GM10847 (cell line): ENCODE measurements around the gene WARS2.

Source experiments
- POLR2A ChIP-seq: IDR thresholded peaks from 2 replicates; pipeline ENCODE4 v1.6.1; 2011; ENCODE audit not compliant: insufficient read length; ENCODE audit errors: extremely low read depth

The WARS2 gene

DNA sequence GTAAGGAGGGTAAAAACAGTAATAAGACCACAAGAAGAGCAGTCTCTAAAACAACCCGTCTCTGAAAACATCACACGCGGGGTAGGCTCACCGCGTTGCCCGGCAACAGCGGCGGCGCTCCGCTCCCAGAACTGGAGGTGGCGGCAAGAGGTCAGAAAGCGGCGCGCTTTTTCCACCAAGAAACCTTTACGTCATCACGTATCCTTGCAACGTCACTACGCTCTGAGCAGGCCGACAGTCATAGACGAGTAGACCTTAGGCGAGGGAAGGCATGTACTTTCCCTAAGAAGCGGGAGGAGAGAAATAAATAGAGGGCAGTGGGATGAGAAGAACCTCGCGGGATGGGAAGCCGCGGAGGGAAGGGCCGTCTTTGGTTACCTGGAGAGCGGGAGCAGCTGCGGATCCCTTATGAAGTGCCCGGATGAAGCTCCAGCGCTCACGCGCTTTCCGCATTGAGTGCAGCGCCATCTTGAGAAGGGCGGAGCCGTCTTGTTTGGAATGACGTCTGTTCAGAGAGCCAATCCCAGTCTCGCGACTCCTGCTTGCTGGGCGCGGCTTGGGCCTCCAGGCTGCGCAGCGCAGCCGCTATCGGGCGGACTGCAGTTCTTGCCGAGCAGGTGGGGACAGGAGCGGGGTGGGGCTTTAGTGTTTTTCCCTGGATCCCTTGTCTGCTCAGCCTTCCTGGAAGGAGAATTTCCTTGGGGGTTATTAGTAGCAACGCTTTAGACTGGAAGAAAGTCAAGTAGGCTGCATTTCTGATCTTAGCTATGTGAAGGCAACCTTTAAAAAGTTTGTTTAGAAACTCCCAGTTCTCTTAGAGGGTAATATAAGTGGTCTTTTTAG lies at the start of gene WARS2:
TSS of gene WARS2 (minus strand) at position 477 of the 843 bp plus-strand sequence. CDS start at position 468, 9 bp downstream.
- TF ChIP-seq POLR2A, result peak; percentile 85

DNA sequence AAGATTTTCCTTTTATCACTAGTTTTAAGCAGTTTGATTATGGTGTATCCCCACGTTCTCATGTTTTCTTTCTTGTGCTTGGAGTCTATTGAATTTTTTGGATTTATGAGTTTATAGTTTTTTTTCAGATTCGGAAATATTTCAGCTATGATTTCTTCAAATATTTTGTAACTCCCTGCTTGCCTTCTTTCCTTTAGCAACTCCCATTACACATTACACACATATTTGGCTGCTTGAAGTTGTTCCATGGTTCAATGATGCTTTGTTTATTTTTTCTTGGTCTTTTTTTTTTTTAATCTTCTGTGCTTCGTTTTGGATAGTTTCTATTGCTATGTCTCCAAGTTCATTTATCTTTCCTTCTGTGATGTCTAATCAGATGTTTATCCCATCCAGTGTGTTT lies 48.5 kb upstream of the WARS2 start:
- no peak for TF ChIP-seq POLR2A

GRCh38 chr1:119187416-119187815 lies 47.0 kb upstream of the WARS2 start:
- no peak for TF ChIP-seq POLR2A

- TF ChIP-seq POLR2A, result no peak
Measured at GRCh38 chr1:119186471-119186870, 46.0 kb upstream of the WARS2 start.

- TF ChIP-seq POLR2A, result no peak
Measured at GRCh38 chr1:119184972-119185371, 44.5 kb upstream of the WARS2 start.

GRCh38 chr1:119181218-119181617 lies 40.8 kb upstream of the WARS2 start:
- TF ChIP-seq POLR2A, result no peak

DNA sequence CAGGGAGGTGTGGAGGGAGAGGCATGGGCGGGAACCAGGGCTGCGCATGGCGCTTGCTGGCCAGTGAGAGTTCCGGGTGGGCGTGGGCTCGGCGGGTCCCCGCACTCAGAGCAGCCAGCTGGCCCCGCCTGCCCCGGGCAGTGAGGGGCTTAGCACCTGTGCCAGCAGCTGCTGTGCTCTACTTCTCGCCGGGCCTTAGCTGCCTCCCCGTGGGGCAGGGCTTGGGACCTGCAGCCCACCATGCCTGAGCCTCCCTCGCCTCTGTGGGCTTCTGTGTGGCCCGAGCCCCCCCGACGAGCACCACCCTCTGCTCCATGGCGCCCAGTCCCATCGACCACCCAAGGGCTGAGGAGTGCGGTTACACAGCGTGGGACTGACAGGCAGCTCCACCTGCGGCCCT lies 38.6 kb upstream of the WARS2 start:
- no peak for TF ChIP-seq POLR2A

DNA sequence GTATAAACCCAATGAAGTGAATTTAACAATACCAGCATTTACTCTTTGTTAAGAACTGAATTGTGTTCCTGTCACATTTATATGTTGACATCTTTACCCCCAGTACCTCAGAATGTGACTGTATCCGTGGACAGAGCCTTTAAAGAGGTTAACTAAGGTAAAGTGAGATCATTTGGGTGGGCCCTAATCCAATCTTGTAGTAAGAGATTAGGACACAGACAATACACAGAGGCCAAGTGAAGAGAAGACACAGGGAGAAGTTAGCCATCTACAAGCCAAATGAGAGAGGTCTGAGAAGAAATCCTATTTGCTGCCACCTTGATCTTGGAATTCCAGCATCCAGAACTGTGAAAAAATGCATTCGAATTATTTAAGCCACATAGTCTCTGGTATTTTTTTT lies 22.9 kb upstream of the WARS2 start:
- TF ChIP-seq POLR2A, result no peak

DNA sequence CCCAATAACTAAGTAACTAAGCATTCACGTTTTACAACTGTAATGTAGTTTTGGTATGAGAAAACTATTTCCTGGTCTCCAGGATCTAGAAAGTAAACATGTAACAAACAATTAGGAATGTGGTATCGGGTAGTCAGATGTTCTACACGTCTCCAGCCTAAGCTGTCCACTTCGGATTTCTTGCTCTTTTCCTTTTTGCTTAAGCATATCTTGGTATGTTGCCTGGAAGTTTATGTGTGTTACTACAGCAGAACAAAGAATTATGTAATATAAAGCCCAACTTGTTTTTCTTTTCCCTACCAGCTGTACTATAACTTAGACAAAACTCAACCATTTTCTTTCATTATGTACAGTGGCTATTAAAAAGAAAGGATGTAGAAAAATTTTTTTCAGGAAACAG lies 20.4 kb upstream of the WARS2 start:
- TF ChIP-seq POLR2A, result no peak

GRCh38 chr1:119160409-119160808 lies 20.0 kb upstream of the WARS2 start:
- TF ChIP-seq POLR2A, result no peak

GRCh38 chr1:119159966-119160365 lies 19.5 kb upstream of the WARS2 start:
- TF ChIP-seq POLR2A, result no peak

- TF ChIP-seq POLR2A, result no peak
Measured at GRCh38 chr1:119159111-119159510, 18.7 kb upstream of the WARS2 start.

GRCh38 chr1:119150150-119150549 lies 9.7 kb upstream of the WARS2 start:
- TF ChIP-seq POLR2A, result no peak

DNA sequence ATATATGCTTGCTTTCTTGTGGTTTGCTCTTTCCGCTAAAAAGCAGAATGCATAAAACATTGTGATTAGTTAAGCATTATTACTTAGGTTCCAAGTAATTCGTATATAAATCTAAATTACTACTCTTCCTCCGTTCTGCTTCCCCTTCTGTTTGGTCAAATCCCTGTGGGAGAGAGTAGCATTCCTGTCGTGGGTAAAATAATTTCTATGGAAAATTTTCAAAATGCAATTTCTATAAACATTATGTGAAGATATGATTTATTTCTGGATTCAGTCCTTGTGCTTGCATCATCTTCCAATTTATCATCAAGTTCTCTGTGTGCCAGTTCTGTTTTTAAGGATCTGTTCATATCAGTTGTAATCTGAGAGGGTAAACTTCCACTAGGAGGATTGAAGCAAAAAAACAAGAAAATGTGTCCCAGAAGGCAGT lies 7.2 kb upstream of the WARS2 start:
- no peak for TF ChIP-seq POLR2A

GRCh38 chr1:119146466-119146865 lies 6.0 kb upstream of the WARS2 start:
- no peak for TF ChIP-seq POLR2A

DNA sequence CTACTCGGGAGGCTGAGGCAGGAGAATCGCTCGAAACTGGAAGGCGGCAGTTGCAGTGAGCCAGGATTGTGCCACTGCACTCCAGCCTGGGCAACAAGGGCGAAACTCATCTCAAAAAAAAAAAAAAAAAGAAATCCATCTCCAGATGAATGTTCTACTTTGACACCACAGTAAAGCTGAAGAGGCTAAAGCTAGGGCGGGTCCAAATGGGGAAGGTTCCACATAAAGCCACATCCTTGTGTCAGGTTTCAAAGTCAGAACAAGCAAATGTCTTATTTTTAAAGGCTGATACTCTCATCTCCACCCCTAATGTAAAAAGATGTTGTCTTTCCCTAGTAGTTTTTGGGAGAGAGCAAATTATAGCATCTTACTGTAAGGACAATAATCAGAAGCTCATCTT lies 4.4 kb upstream of the WARS2 start:
- no peak for TF ChIP-seq POLR2A

DNA sequence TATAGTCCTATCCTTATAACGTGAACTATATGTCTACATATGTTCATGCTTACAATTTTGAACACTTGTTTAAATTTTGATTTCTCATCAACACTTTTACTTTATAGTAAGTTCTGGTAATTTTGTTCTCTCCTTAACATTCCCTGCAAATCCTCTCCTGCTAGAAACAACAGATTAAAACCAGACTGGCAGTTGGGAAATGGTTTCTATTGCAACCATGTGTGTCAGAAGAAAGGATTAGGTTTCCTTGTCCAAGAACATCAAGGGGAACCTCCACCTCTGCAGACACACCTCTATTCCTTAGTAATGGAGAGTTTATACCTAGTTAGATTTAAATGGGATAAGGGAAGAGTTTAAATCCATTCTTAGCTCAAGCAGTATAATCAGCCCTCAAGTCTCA lies 3.3 kb upstream of the WARS2 start:
- TF ChIP-seq POLR2A, result no peak

DNA sequence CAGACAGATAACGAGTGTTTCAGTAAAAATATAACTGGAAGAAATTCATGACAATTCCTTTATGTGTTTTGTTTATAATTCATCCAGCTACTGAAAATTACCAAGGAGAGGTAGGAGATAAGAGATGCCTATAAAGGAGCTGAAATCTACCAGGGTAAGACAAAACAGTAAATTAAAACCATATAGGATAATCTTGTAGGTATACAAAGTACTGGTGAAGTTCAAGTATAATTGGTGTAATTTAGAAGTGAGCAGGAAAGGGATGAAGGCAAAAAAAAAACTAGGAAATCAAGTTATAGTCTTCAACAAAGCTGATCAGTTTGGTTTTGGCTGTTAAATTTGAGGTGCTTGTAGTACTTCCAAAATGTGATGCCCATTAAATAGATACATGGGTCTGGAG lies 1.2 kb upstream of the WARS2 start:
- TF ChIP-seq POLR2A, result no peak

DNA sequence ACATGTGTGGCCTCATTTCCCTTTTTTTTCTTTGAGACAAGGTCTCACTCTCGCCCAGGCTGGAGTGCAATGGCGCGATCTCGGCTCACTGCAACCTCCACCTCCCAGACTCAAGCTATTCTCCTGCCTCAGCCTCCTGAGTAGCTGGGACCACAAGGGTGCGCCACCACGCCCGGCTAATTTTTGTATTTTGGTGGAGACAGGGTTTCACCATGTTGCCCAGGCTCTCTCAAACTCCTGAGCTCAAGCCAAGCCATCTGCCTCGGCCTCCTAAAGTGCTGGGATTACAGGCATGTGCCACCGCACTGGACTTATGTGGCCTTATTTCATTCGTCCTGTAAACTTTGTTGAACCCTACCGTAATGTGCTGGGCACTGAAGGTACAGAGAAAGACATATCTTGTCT lies 569 bp upstream of the WARS2 start:
- no peak for TF ChIP-seq POLR2A
